ENCODE data around the gene RCAN3. TPM values are rescaled to one million over a fixed set of nuclear protein-coding genes. Genes with fewer than 3 reads are reported as not detected.

RCAN3 gene
- total and polyA plus RNA-seq, 9 of the 15 experiments (the other 6 are each of a cell fraction or from before 2014, with no cell fraction given), result 0.10 to 1.4 (median 0.43) TPM

GRCh38 chr1:24503870-24504523, 1.4 kb downstream of the RCAN3 start (continued):
- TF ChIP-seq POLR2AphosphoS5 (IDR thresholded peaks at IDR 0.05; ENCODE audit: control insufficient read depth, insufficient read depth, low read depth, low read length) (no peak), RB1 (IDR thresholded peaks at IDR 0.05; ENCODE audit: low read depth) (no peak), MYNN (IDR thresholded peaks at IDR 0.05) (no peak), MYNN (CRISPR knock-in tag; IDR thresholded peaks at IDR 0.05) (no peak), KLF13 (tag; IDR thresholded peaks at IDR 0.05; ENCODE audit: borderline replicate concordance, low read depth) (no peak), ZBTB1 (CRISPR knock-in tag; IDR thresholded peaks at IDR 0.05; ENCODE audit: borderline replicate concordance, low read depth) (no peak), NR2C2 (CRISPR knock-in tag; IDR thresholded peaks at IDR 0.05) (no peak), NR2C2 (tag; IDR thresholded peaks at IDR 0.05) (no peak), ZKSCAN8 (CRISPR knock-in tag; IDR thresholded peaks at IDR 0.05) (no peak), ELK3 (CRISPR knock-in tag; IDR thresholded peaks at IDR 0.05) (no peak), FOSL1 (tag; conservative IDR thresholded peaks at IDR 0.05) (no peak), ZNF311 (CRISPR knock-in tag; IDR thresholded peaks at IDR 0.05) (no peak), IFI16 (CRISPR knock-in tag; IDR thresholded peaks at IDR 0.05) (no peak), MEIS2 (IDR thresholded peaks at IDR 0.05; ENCODE audit: partially characterized antibody) (no peak), KAT2B (IDR thresholded peaks at IDR 0.05; ENCODE audit: low read depth, low read length) (no peak), ELF4 (CRISPR knock-in tag; IDR thresholded peaks at IDR 0.05) (no peak), YBX1 (IDR thresholded peaks at IDR 0.05) (no peak)

Measured in K562 (cell line).